PC-9 (cell line): ENCODE results near the gene RPL13. TPM values are rescaled to one million over a fixed set of nuclear protein-coding genes. Genes with fewer than 3 reads are reported as not detected.
A peak's percentile ranks its signal among the peaks of the same experiment; 100 is the strongest.

ENCODE experiments used
- BruUV-seq: library from RNA; stranded (reverse); fragments of 400-500 nt; replicated peaks from 2 replicates; lab custom pipeline; 2021; lab: Mats Ljungman, UMichigan
- CTCF ChIA-PET: fragments of 300-600 bp; sonication (Branson Sonifier 250); formaldehyde crosslinking; loops from one replicate; lab custom pipeline; 2022; ENCODE audit warnings: antibody characterized with exemption; lab: Charles Lee
- POLR2A ChIA-PET: fragments of 300-600 bp; sonication (Branson Sonifier 250); formaldehyde crosslinking; loops from one replicate; lab custom pipeline; 2022; ENCODE audit warnings: antibody characterized with exemption; ENCODE audit not compliant: unreplicated experiment; lab: Charles Lee
- DNase-seq, 2 experiments: peaks; one replicate each; pipeline versions ENCODE4 v3.0.0 to v3.0.0-alpha.2; 2015 to 2022; ENCODE audit warnings: mixed read lengths in 1 of 2
- H2AFZ ChIP-seq: fragments of 200-600 bp; sonication (generic); 2 replicates; pipeline ENCODE4 v1.8.1; 2017; ENCODE audit warnings: antibody characterized with exemption
- H3F3A ChIP-seq: fragments of 200-600 bp; sonication (generic); 2 replicates; pipeline ENCODE4 v1.8.1; 2017; ENCODE audit warnings: antibody characterized with exemption, mild to moderate bottlenecking, low read depth; ENCODE audit not compliant: insufficient read depth
- H3K27ac ChIP-seq: fragments of 200-600 bp; sonication (generic); 2 replicates; pipeline ENCODE4 v1.6.1; 2016; ENCODE audit warnings: mixed run types
- H3K27me3 ChIP-seq: fragments of 200-600 bp; sonication (generic); 2 replicates; pipeline ENCODE4 v1.6.1; 2016; ENCODE audit warnings: low read depth, mixed run types; ENCODE audit not compliant: insufficient read depth
- H3K36me3 ChIP-seq: fragments of 200-600 bp; sonication (generic); 2 replicates; pipeline ENCODE4 v1.6.1; 2016; ENCODE audit warnings: low read depth, mixed run types
- H3K4me1 ChIP-seq: fragments of 200-600 bp; sonication (generic); replicated peaks from 2 replicates; pipeline ENCODE4 v1.6.1; 2016; ENCODE audit warnings: mixed run types; ENCODE audit not compliant: insufficient read depth
- H3K4me2 ChIP-seq: fragments of 200-600 bp; sonication (generic); 2 replicates; pipeline ENCODE4 v1.6.1; 2017; ENCODE audit warnings: mixed run types
- H3K4me3 ChIP-seq: fragments of 200-600 bp; sonication (generic); 2 replicates; pipeline ENCODE4 v1.6.1; 2016; ENCODE audit warnings: mixed run types
- H3K79me2 ChIP-seq: fragments of 200-600 bp; sonication (generic); 2 replicates; pipeline ENCODE4 v1.6.1; 2017; ENCODE audit warnings: low read depth, mixed run types
- H3K9me2 ChIP-seq: fragments of 200-600 bp; sonication (generic); 2 replicates; pipeline ENCODE4 v1.8.1; 2017; ENCODE audit warnings: mild to moderate bottlenecking; ENCODE audit not compliant: insufficient read depth
- H3K9me3 ChIP-seq: fragments of 200-600 bp; sonication (generic); 2 replicates; pipeline ENCODE4 v1.8.1; 2016; ENCODE audit warnings: low read depth; ENCODE audit not compliant: insufficient read depth
- H4K20me1 ChIP-seq: fragments of 200-600 bp; sonication (generic); 2 replicates; pipeline ENCODE4 v1.8.1; 2017; ENCODE audit not compliant: insufficient read depth
- EZH2 ChIP-seq: fragments of 200-600 bp; sonication (generic); IDR thresholded peaks from 2 replicates; pipeline ENCODE4 v1.8.0; 2017; ENCODE audit warnings: antibody characterized with exemption, low read depth
- intact Hi-C: fragments of 100-400 bp; cut with micrococcal nuclease; formaldehyde crosslinking; loops from one replicate; pipeline ENCODE4 v1.10.0; 2022; ENCODE audit not compliant: unreplicated experiment
- total RNA-seq: library from RNA; stranded (reverse); gene quantifications from 2 replicates; pipeline ENCODE4 v1.2.3, GENCODE V29; 2021
- TF ChIP-seq, protein P1 (sequence below): fragments of 200-600 bp; sonication (generic); conservative IDR thresholded peaks from 2 replicates; pipeline ENCODE4 v1.6.1; 2017; ENCODE audit warnings: mixed run types, antibody characterized with exemption, mild to moderate bottlenecking, moderate library complexity

The RPL13 gene
- total RNA-seq, 1 experiment from 2014 or later = 2,045 TPM

DNA sequence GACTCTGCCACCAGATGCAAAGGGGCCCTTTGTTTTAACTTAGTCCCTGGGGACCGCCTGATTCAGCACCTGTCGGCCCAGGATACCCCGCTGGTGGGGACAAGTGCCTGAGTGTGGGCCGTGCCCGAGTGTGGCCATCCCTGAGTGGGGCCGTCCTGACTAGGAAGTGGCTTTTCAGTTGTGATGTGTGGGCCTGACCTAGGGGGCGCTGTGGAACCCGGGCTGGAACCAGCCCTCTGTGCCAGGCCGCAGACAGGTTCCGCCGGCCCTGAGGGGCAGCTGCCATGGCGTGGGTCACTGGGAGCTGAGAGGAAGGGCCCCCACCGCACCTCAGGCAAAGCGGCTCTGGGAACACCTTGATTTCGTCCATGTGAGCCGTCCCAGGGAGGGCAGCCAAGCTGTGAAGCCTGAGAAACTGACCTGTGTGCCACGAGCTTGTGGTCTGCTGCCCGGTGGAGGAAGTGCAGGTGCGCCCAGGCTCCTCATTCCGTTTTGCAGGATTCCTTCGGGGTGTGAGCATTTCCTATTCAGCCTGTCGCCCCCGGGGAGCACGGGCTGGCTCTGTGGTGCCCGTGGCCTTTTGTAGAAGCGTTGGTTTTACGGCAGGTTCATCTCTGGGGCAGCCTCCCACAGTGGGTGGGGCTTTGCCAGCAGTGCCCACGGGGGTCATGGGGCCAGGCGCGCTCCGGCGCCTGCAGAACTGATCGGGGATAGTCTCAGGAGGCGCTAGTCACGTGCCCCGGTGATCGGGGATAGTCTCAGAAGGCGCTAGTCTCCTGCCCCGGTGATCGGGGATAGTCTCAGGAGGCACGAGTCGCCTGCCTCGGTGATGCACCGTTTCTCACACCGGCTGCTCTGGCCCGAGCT lies 5.3 kb downstream of the RPL13 start:
- no peak for TF ChIP-seq EZH2
- TF ChIP-seq, protein P1, sequence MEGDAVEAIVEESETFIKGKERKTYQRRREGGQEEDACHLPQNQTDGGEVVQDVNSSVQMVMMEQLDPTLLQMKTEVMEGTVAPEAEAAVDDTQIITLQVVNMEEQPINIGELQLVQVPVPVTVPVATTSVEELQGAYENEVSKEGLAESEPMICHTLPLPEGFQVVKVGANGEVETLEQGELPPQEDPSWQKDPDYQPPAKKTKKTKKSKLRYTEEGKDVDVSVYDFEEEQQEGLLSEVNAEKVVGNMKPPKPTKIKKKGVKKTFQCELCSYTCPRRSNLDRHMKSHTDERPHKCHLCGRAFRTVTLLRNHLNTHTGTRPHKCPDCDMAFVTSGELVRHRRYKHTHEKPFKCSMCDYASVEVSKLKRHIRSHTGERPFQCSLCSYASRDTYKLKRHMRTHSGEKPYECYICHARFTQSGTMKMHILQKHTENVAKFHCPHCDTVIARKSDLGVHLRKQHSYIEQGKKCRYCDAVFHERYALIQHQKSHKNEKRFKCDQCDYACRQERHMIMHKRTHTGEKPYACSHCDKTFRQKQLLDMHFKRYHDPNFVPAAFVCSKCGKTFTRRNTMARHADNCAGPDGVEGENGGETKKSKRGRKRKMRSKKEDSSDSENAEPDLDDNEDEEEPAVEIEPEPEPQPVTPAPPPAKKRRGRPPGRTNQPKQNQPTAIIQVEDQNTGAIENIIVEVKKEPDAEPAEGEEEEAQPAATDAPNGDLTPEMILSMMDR = peak; percentile 84
- Histone ChIP-seq H3K4me1 (peaks cover 41% of the 10 kb centered on the region), H3F3A (peaks cover 64% of the 10 kb centered on the region), H3K4me2 (peak overlapping the region; percentile 98), H3K9me3 (no peaks in the 10 kb centered on the region), H3K27ac (peak overlapping the region; percentile 70), H3K4me3 (peak overlapping the region; percentile 45; the same call in 1 of the 2 replicates), H3K27me3 (no peaks in the 10 kb centered on the region), H3K79me2 (peaks cover 38% of the 10 kb centered on the region), H4K20me1 (peaks cover 49% of the 10 kb centered on the region), H3K36me3 (peaks cover 33% of the 10 kb centered on the region), H2AFZ (no peak overlapping the region), H3K9me2 (no peaks in the 10 kb centered on the region)
- BruUV-seq = no TSS peak
- POLR2A ChIA-PET = interaction anchor here (0.6 to 0.7 kb wide), 4 partner anchors 57 to 319 kb away, joined by 4 to 8 read pairs (median 6); no protein-coding TSS in a partner anchor
- CTCF ChIA-PET = interaction anchor here (0.6 kb wide), 1 partner anchor 75 kb away, joined by 5 read pairs; no protein-coding TSS in a partner anchor
- intact Hi-C loops = no loop called here
- DNase-seq = peak; percentile 74 to 79

- Histone ChIP-seq H3K4me1 (peaks cover 34% of the 10 kb centered on the region), H4K20me1 (peaks cover 30% of the 10 kb centered on the region), H3K4me3 (no peak overlapping the region), H3K79me2 (peaks cover 16% of the 10 kb centered on the region), H3K36me3 (peaks cover 13% of the 10 kb centered on the region), H2AFZ (no peak overlapping the region), H3K4me2 (no peak overlapping the region), H3K27ac (no peak overlapping the region), H3F3A (peaks cover 46% of the 10 kb centered on the region), H3K27me3 (no peaks in the 10 kb centered on the region), H3K9me2 (no peaks in the 10 kb centered on the region), H3K9me3 (no peaks in the 10 kb centered on the region)
- DNase-seq = no peak
- ChIA-PET CTCF (no interaction called here), POLR2A (no interaction called here)
- BruUV-seq = no TSS peak
- intact Hi-C loops = no loop called here
- TF ChIP-seq, protein P1 = no peak
- TF ChIP-seq EZH2 = no peak
These were observed 7.4 kb downstream of the RPL13 start for GRCh38 chr16:89567656-89568594.
